Lower leg skin (tissue), 4 donors: ENCODE results near the gene SEC24D. TPM values are rescaled to one million over a fixed set of nuclear protein-coding genes. Genes with fewer than 3 reads are reported as not detected.

Source experiments
- DNase-seq, 2 donors: peaks; one replicate each; pipeline ENCODE4 v3.0.0-alpha.2; 2019; ENCODE audit warnings: low spot score in 2 of 2
- H3K4me3 ChIP-seq: fragments of 200-600 bp; sonication (generic); 2 replicates; pipeline ENCODE4 v1.5.1; 2017; ENCODE audit warnings: mild to moderate bottlenecking, low read depth; ENCODE audit not compliant: poor library complexity, severe bottlenecking
- CTCF ChIP-seq, 3 donors: fragments of 450-650 bp; IDR thresholded peaks; one replicate each; pipeline ENCODE4 v1.5.1; 2016; ENCODE audit warnings: antibody characterized with exemption in 3 of 3, mild to moderate bottlenecking in 3 of 3, moderate library complexity in 2 of 3
- POLR2A ChIP-seq, 2 donors: fragments of 450-650 bp; IDR thresholded peaks; one replicate each; pipeline ENCODE4 v1.6.1; 2016 to 2017; ENCODE audit warnings: antibody characterized with exemption in 2 of 2, mild to moderate bottlenecking in 1 of 2, moderate library complexity in 1 of 2
- WGBS, 2 donors: methylation state at CpG; one replicate each; pipeline ENCODE4 v1.1.5; 2018; 5-methylcytosine and 5-hydroxymethylcytosine counted together
- intact Hi-C: fragments of 100-400 bp; cut with DNase I; formaldehyde crosslinking; loops from one replicate; pipeline ENCODE4 v1.15.0; 2023; ENCODE audit warnings: low total_unique reads
- total RNA-seq, 4 donors: library from RNA; depleted of rRNA; stranded (reverse); fragments of >200 nt; gene quantifications; one replicate each; pipeline ENCODE4 v1.1.0, GENCODE V29; 2016

Gene SEC24D
- total RNA-seq, 4 donors from 2014 or later = 8.0 to 14.8 (median 12.9) TPM

- no peak for DNase-seq
- TF ChIP-seq CTCF (IDR thresholded peaks at IDR 0.05) = no peak
- TF ChIP-seq POLR2A (IDR thresholded peaks at IDR 0.05) = no peak
- intact Hi-C loops = no loop called here
- WGBS, 2 donors = 55 to 69% methylated on average over 2 of the region's 2 CpGs
- no peak overlapping the region for H3K4me3 ChIP-seq
Measured at GRCh38 chr4:118858779-118859178, 22.9 kb upstream of the SEC24D start.

- no peak for DNase-seq
- intact Hi-C loops = no loop called here
- WGBS, 2 donors = 89 to 91% methylated on average over 2 of the region's 2 CpGs
- TF ChIP-seq CTCF (IDR thresholded peaks at IDR 0.05) (no peak), POLR2A (IDR thresholded peaks at IDR 0.05) (no peak)
- H3K4me3 ChIP-seq = no peak overlapping the region
Measured at GRCh38 chr4:118857760-118858159, 21.8 kb upstream of the SEC24D start.

- DNase-seq = no peak
- H3K4me3 ChIP-seq = no peak overlapping the region
- WGBS, 2 donors = 43 to 47% methylated on average over 8 of the region's 8 CpGs
- TF ChIP-seq POLR2A (IDR thresholded peaks at IDR 0.05) (no peak), CTCF (IDR thresholded peaks at IDR 0.05) (no peak)
- intact Hi-C loops = no loop called here
Measured at GRCh38 chr4:118850488-118851173, 14.7 kb upstream of the SEC24D start.

GRCh38 chr4:118849867-118850487, 14.1 kb upstream of the SEC24D start:
- H3K4me3 ChIP-seq = no peak overlapping the region
- 95 to 98% methylated on average over 2 of the region's 2 CpGs for WGBS, 2 donors
- TF ChIP-seq CTCF (IDR thresholded peaks at IDR 0.05) (no peak), POLR2A (IDR thresholded peaks at IDR 0.05) (no peak)
- intact Hi-C loops = no loop called here
- DNase-seq = no peak

GRCh38 chr4:118848901-118849300, 13.0 kb upstream of the SEC24D start:
- intact Hi-C loops = no loop called here
- TF ChIP-seq CTCF (IDR thresholded peaks at IDR 0.05) (no peak), POLR2A (IDR thresholded peaks at IDR 0.05) (no peak)
- no peak for DNase-seq
- H3K4me3 ChIP-seq = no peak overlapping the region
